Epithelial cell of esophagus (primary cell): ENCODE results near the gene HIPK1.

Experiments used
- DNase-seq: peaks from one replicate; pipeline ENCODE4 v3.0.0; 2010; ENCODE audit warnings: low read depth
- H3K4me3 ChIP-seq: 2 replicates; pipeline ENCODE4 v1.5.1; 2011; ENCODE audit warnings: mild to moderate bottlenecking, low read length, control low read depth
- CTCF ChIP-seq: IDR thresholded peaks from 2 replicates; pipeline ENCODE4 v1.5.1; 2011; ENCODE audit warnings: low read depth, mild to moderate bottlenecking, low read length, control low read depth, inconsistent platforms; ENCODE audit not compliant: insufficient read depth; ENCODE audit errors: missing control alignments

HIPK1 gene

GRCh38 chr1:114023377-114023776 lies 94.3 kb downstream of the HIPK1 start:
- no peak for DNase-seq
- no peak overlapping the region for H3K4me3 ChIP-seq
- TF ChIP-seq CTCF, result no peak

GRCh38 chr1:114024049-114024448 lies 94.9 kb downstream of the HIPK1 start:
- no peak overlapping the region for H3K4me3 ChIP-seq
- no peak for TF ChIP-seq CTCF
- no peak for DNase-seq

GRCh38 chr1:114025609-114026401 lies 96.7 kb downstream of the HIPK1 start:
- no peak for DNase-seq
- TF ChIP-seq CTCF, result no peak
- H3K4me3 ChIP-seq, result no peak overlapping the region

GRCh38 chr1:114026797-114027196 lies 97.7 kb downstream of the HIPK1 start:
- no peak for TF ChIP-seq CTCF
- DNase-seq, result no peak
- no peak overlapping the region for H3K4me3 ChIP-seq
